Retinal pigment epithelial cell (primary cell): ENCODE measurements around the gene CPSF6.

ENCODE experiments used
- DNase-seq: peaks from one replicate; pipeline ENCODE4 v3.0.0-alpha.2; 2010; ENCODE audit warnings: low read depth
- H3K4me3 ChIP-seq: 2 replicates; pipeline ENCODE4 v1.5.1; 2011; ENCODE audit warnings: mild to moderate bottlenecking, low read length, control low read depth, moderate library complexity
- TF ChIP-seq, protein P1 (sequence below): conservative IDR thresholded peaks from 2 replicates; pipeline ENCODE4 v1.5.1; 2011; ENCODE audit warnings: low read depth, low read length, control low read depth, inconsistent platforms

The CPSF6 gene

DNA sequence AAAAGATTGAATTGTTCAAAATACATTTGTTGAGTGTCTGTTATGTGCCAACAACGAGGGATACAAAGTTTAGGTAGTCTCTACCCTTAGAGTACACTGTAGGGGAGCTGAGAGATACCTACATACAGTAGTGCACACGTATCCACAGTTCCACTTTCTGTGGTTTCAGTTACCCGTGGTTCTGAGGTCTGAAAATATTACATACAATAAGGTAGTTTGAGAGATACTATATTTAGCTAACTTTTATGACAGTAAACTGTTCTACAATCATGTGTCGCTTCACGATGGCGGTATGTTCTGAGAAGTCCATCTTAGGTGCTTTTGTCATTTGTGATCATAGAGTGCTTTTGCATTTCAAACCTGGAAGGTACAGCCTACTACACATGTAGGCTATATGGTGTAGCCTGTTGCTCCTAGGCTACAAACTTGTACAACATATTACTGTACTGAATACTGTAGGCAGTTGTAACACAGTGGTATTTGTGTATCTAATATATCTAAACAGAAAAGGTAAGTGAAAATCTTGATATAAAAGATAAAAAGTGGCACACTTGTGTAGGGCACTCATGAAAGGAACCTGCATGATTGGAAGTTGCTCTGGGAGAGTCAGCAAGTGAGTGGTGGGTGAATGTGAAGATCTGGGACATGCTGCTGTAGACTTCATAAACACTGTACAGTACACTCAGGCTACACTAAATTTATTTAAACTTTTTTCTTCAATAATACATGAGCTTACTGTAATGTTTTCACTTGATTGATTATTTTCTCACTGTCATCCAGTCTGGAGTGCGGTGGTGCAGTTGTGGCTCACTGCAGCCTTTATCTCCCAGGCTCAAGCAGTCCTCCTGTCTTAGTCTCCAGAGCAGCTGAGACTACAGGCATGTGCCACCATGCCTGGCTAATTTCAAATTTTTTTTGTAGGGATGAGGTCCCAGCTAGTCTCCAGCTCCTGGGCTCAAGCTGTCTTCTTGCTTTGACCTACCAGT lies 4.0 kb downstream of the CPSF6 start:
- TF ChIP-seq, protein P1, sequence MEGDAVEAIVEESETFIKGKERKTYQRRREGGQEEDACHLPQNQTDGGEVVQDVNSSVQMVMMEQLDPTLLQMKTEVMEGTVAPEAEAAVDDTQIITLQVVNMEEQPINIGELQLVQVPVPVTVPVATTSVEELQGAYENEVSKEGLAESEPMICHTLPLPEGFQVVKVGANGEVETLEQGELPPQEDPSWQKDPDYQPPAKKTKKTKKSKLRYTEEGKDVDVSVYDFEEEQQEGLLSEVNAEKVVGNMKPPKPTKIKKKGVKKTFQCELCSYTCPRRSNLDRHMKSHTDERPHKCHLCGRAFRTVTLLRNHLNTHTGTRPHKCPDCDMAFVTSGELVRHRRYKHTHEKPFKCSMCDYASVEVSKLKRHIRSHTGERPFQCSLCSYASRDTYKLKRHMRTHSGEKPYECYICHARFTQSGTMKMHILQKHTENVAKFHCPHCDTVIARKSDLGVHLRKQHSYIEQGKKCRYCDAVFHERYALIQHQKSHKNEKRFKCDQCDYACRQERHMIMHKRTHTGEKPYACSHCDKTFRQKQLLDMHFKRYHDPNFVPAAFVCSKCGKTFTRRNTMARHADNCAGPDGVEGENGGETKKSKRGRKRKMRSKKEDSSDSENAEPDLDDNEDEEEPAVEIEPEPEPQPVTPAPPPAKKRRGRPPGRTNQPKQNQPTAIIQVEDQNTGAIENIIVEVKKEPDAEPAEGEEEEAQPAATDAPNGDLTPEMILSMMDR: no peak
- H3K4me3 ChIP-seq: no peak overlapping the region
- no peak for DNase-seq

DNA sequence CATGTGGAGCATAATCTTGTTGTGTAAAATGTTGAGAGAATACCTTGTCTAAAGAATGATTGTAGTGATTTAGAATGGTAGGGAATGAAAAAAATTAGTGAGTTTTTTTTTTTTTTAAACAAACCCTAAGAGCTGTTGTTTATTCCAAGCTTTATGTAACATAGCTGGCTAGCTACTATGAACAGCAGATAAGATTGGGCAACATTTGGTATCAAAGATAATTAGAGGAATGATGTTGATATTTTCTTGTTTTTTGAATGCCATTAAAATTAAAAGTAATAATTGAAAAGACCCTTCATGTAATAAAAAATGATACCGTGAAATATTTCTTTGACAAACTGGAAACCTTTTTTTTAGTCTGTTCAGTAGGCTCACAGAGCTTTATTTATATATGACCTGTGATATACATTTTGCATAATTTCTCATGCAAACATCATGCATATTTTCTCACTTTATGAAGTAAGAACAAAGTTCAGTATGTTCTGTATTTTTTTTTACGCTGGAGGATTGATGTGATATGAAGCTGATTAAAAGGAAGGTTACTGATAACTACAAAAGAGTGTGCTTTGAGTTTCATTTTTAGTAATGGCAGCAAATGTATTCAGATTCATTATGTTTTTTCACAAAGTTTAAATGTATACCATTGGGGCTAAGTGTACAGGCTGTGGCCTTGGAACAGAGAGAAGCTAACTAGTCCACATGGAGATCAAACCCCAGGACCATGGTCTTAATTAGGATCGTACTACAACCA lies 8.1 kb downstream of the CPSF6 start:
- no peak for DNase-seq
- TF ChIP-seq, protein P1: no peak
- no peak overlapping the region for H3K4me3 ChIP-seq

DNA sequence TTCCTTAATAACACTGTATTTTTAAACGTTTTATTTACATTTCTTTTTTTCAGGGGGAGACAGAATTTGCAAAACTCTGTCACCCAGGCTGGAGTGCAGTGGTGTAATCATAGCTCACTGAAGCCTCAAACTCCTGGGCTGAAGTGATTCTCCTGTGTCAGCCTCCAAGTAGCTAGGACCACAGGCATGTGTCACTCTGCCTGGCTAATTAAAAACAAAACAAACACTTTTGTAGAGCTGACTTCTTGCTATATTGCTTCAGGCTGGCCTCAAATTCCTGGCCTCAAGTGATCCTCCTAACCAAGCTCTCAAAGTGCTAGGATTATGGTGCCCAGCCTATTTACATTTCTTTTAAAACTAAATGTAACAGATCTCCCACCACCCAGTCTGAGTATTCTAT lies 12.7 kb downstream of the CPSF6 start:
- DNase-seq: no peak
- no peak overlapping the region for H3K4me3 ChIP-seq
- TF ChIP-seq, protein P1: no peak

DNA sequence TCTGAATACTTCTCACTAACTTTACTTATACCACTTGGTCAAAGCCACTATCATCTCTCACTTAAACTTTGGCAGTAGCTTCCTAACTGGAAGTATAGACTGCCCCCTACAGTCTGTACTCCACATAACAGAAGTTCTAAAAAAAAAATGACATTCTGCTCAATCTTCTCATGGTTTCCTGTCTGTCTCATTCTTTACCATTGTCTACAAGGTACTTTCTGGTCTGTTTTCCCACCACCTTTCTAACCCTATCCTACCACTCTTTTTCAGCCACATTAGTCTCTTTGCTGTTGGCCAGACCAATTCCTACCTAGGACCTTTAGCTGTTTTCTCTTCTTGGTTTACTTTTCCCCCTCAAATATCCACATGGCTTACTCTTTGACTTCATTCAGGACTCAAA lies 14.7 kb downstream of the CPSF6 start:
- TF ChIP-seq, protein P1: peak; percentile 66
- DNase-seq: no peak
- no peak overlapping the region for H3K4me3 ChIP-seq

DNA sequence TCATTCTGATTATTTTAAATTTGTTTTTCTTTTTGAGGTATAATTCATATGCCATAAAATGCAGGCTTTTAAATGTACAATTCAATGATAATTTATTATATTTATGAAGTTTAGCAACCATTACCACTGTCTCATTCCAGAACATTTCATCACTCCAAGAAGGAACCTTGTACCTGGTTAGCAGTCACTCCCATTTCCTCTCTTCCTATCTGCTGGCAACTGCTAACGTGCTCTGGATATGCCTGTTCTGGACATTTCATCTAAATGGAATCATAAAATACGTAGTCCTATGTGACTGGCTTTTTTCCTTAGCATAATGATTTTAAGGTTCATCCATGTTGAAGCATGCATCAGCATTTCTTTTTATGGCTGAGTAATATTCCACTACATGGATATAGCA lies 15.5 kb downstream of the CPSF6 start:
- no peak for DNase-seq
- TF ChIP-seq, protein P1: no peak
- no peak overlapping the region for H3K4me3 ChIP-seq

DNA sequence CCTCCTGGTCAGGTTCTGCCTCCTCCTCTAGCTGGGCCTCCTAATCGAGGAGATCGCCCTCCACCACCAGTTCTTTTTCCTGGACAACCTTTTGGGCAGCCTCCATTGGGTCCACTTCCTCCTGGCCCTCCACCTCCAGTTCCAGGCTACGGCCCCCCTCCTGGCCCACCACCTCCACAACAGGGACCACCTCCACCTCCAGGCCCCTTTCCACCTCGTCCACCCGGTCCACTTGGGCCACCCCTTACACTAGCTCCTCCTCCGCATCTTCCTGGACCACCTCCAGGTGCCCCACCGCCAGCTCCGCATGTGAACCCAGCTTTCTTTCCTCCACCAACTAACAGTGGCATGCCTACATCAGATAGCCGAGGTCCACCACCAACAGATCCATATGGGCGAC lies 19.3 kb downstream of the CPSF6 start:
- no peak for DNase-seq
- TF ChIP-seq, protein P1: no peak

More for the DNA sequence above, 19.3 kb downstream of the CPSF6 start:
- no peak overlapping the region for H3K4me3 ChIP-seq
